Midbrain (tissue), 1 donor: ENCODE measurements around the gene ELOVL3.

Experiments
- DNase-seq: peaks from one replicate; lab custom pipeline; 2025; lab: John Stamatoyannopoulos, UW

The ELOVL3 gene

GRCh38 chr10:102254426-102254825 is 28.3 kb downstream of the ELOVL3 start:
- no peak for DNase-seq

- DNase-seq: no peak
These were observed 29.3 kb downstream of the ELOVL3 start for GRCh38 chr10:102255404-102255803.

DNA sequence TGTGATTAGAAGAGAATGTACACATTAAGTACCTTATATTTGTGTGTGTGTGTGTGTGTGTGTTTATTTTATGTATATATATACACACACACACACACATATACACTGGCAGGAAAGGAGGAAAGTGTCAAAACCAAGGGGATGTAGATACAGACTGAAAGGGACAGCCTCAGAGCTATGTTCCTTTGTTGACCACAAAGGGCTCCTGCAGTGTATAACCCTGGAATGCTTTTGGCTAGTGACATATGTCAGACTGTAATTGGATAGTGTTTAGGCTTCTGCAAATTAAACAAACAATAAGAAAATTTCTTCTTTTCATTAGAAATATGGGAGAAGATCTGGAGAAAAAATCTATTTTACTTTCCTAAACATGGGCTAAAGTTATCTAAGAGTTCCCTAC is 35.1 kb downstream of the ELOVL3 start:
- DNase-seq: no peak

DNA sequence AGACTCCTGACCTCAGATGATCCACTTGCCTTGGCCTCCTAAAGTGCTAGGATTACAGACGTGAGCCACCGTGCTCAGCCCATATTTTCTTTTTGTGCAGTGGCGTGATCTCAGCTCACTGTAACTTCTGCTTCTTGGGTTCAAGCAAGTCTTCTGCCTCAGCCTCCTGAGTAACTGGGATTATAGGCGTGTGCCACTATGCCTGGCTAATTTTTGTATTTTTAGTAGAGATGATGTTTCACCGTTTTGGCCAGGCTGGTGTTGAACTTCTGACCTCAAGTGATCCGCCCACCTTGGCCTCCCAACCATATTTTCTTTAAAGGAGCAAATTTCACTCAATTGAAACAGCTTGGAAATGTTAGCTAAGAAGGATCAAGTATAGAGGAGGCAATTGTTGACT is 35.7 kb downstream of the ELOVL3 start:
- DNase-seq: no peak

DNA sequence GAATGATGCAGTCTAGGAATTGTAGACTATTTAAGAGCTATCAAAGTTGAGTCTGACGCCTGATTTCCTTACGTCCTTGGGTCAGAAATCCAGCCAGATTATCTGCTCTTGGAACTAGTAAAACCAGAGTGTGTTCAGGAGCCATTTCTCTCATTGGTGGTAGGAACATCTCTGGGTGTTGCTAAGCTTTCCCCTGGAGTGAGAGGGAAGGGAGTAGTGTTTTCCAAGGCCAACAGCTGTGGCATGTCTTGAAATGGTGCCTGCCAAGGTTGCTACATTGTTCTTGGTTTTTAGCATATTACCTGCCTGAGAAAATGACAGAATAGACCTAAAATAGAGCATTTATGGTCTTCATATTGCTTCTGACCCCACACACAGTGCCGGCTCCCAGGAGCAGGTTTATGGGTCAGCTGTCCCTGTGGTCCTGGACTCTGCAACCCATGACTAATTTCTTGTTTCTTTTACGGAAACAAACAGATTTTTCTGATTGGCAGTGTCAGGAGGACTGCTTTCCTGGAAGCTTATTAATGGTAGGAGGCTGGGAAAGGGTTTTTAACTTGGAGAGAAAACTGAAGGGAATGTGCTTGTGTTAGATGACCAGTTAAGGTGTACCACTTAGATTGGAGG is 36.8 kb downstream of the ELOVL3 start:
- DNase-seq: no peak

DNA sequence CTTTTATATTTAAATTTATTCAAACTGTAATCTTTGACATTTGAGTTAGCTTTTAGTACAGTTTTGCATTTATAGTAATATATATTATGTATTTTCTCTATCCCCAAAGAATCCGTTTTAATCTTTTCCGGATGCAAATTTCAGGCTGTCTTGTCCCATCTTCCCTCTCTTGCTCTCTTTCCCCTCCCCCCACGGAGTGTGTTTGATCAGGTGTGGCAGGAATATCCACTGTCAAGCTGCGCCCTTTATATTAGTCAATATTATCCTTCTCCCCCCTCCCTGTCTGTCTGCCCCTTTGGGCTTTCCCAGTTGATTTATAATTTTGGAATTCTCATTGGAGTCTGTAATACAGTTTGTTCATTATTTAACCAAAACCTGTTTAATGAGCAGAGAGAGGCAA is 38.3 kb downstream of the ELOVL3 start:
- no peak for DNase-seq

GRCh38 chr10:102266670-102267069 is 40.6 kb downstream of the ELOVL3 start:
- DNase-seq: no peak

- no peak for DNase-seq
These were observed 41.6 kb downstream of the ELOVL3 start for GRCh38 chr10:102267748-102268147.

- DNase-seq: no peak
These were observed 42.3 kb downstream of the ELOVL3 start for GRCh38 chr10:102268375-102268888.

- no peak for DNase-seq
These were observed 42.9 kb downstream of the ELOVL3 start for GRCh38 chr10:102269017-102269416.

GRCh38 chr10:102274062-102274461 is 48.0 kb downstream of the ELOVL3 start:
- DNase-seq: no peak

- DNase-seq: no peak
These were observed 49.2 kb downstream of the ELOVL3 start for GRCh38 chr10:102275343-102275742.

DNA sequence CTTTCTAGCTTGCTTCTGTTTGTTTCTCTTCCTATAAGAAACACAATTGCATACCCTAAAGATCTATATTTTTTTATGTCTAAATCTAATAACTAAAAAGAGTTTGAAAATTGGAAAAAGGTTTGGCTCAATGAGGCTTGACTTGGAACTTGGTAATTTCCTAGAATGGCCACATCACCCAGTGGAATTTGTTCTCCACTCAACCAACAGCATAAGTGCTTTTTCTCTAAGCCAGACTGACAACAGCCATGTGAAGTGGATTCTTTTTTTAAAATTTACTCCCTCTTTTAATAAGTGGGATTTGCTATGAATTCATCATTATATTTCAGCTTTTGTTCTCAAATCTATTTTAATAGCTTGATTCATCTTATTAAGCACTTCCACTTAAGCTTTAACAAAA is 53.0 kb downstream of the ELOVL3 start:
- DNase-seq: no peak
